ENCODE results near the gene ITGA6.

GRCh38 chr2:172461591-172462372 lies 34.4 kb downstream of the ITGA6 start:
- TF ChIP-seq POLR2A (IDR thresholded peaks at IDR 0.05; ENCODE audit: low read depth, low read length): no peak
- no peak for TF ChIP-seq POLR2AphosphoS5 (IDR thresholded peaks at IDR 0.05; ENCODE audit: low read depth, low read length)

Measured in GM12892 (cell line).